DND-41 (cell line): ENCODE measurements around the gene UROC1.

ENCODE experiments used
- ATAC-seq: fragments of 200-7000 bp; cut with Tn5 transposase; 3 replicates; pipeline ENCODE4 v1.9.1; 2021; ENCODE audit warnings: low read depth; ENCODE audit not compliant: insufficient read depth
- DNase-seq: peaks from one replicate; pipeline ENCODE4 v3.0.0-alpha.2; 2020
- H2AFZ ChIP-seq: 2 replicates; pipeline ENCODE4 v1.6.0; 2012; ENCODE audit warnings: low read depth, low read length
- H3K27ac ChIP-seq: 2 replicates; pipeline ENCODE4 v1.5.1; 2012; ENCODE audit warnings: low read length, inconsistent platforms
- H3K27me3 ChIP-seq: fragments of 200-600 bp; sonication (generic); 2 replicates; pipeline ENCODE4 v1.6.0; 2012; ENCODE audit warnings: low read length, mild to moderate bottlenecking, inconsistent platforms; ENCODE audit not compliant: insufficient read depth, poor library complexity
- H3K36me3 ChIP-seq: 2 replicates; pipeline ENCODE4 v1.5.1; 2012; ENCODE audit warnings: low read length, inconsistent platforms; ENCODE audit not compliant: insufficient read depth
- H3K4me1 ChIP-seq: 2 replicates; pipeline ENCODE4 v1.5.1; 2012; ENCODE audit warnings: mild to moderate bottlenecking, low read length; ENCODE audit not compliant: insufficient read depth
- H3K4me2 ChIP-seq: 2 replicates; pipeline ENCODE4 v1.6.0; 2012; ENCODE audit warnings: mild to moderate bottlenecking, moderate library complexity, low read length, inconsistent platforms; ENCODE audit not compliant: insufficient read depth
- H3K4me3 ChIP-seq, 2 experiments: fragments of 200-600 bp in 1 of 2; shearing (Covaris generic) in 1 of 2; 2 replicates each; pipeline ENCODE4 v1.5.1; 2012 to 2016; ENCODE audit warnings: inconsistent platforms in 2 of 2, low read length in 2 of 2, mild to moderate bottlenecking in 2 of 2, low read depth in 1 of 2, moderate library complexity in 1 of 2
- H3K79me2 ChIP-seq: 2 replicates; pipeline ENCODE4 v1.6.0; 2012; ENCODE audit warnings: low read length, inconsistent platforms; ENCODE audit not compliant: insufficient read depth
- H3K9ac ChIP-seq: 2 replicates; pipeline ENCODE4 v1.6.0; 2012; ENCODE audit warnings: low read depth, mild to moderate bottlenecking, inconsistent platforms, low read length, moderate library complexity
- H3K9me3 ChIP-seq: 2 replicates; pipeline ENCODE4 v1.5.1; 2012; ENCODE audit warnings: low read length, moderate library complexity, mild to moderate bottlenecking, inconsistent platforms; ENCODE audit not compliant: insufficient read depth, severe bottlenecking
- H4K20me1 ChIP-seq: 2 replicates; pipeline ENCODE4 v1.6.0; 2012; ENCODE audit warnings: low read length; ENCODE audit not compliant: insufficient read depth
- EZH2 ChIP-seq: IDR thresholded peaks from 3 replicates; pipeline ENCODE4 v1.6.1; 2012; ENCODE audit warnings: borderline replicate concordance, low read depth, mild to moderate bottlenecking, moderate library complexity, low read length, inconsistent platforms; ENCODE audit not compliant: severe bottlenecking
- TF ChIP-seq, protein P1 (sequence below): IDR thresholded peaks from 2 replicates; pipeline ENCODE4 v1.5.1; 2012; ENCODE audit warnings: borderline replicate concordance, low read length, moderate library complexity, mild to moderate bottlenecking; ENCODE audit not compliant: poor library complexity, severe bottlenecking; ENCODE audit errors: extremely low read depth

Gene UROC1

DNA sequence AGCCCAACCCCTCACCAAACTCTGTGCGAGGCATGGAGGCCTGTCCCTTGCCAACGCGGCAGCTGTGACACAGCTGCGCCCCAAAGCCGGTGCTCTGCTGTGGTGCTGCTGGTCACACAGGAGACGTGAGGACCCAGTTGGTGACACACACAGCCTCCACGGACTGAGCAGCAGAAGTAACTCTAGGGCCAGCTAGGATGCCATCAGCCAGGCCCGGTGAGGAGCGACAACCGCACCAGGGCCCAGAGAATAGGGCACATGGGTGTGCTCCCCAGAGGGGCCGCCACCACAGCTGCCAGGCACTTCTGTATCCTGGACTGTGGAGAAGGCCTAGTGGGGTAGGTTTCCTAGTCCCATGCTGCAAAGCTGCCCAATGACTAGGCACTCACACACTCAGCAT is 52.6 kb downstream of the UROC1 start:
- no peaks in the 10 kb centered on the region for H3K9me3 ChIP-seq
- no peak overlapping the region for H3K4me3 ChIP-seq
- H3K27me3 ChIP-seq, result no peaks in the 10 kb centered on the region
- peaks cover 79% of the 10 kb centered on the region for H3K79me2 ChIP-seq
- TF ChIP-seq, protein P1, sequence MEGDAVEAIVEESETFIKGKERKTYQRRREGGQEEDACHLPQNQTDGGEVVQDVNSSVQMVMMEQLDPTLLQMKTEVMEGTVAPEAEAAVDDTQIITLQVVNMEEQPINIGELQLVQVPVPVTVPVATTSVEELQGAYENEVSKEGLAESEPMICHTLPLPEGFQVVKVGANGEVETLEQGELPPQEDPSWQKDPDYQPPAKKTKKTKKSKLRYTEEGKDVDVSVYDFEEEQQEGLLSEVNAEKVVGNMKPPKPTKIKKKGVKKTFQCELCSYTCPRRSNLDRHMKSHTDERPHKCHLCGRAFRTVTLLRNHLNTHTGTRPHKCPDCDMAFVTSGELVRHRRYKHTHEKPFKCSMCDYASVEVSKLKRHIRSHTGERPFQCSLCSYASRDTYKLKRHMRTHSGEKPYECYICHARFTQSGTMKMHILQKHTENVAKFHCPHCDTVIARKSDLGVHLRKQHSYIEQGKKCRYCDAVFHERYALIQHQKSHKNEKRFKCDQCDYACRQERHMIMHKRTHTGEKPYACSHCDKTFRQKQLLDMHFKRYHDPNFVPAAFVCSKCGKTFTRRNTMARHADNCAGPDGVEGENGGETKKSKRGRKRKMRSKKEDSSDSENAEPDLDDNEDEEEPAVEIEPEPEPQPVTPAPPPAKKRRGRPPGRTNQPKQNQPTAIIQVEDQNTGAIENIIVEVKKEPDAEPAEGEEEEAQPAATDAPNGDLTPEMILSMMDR, result no peak
- no peak for TF ChIP-seq EZH2
- ATAC-seq, result no peak
- H4K20me1 ChIP-seq, result peaks cover 81% of the 10 kb centered on the region
- H2AFZ ChIP-seq, result no peak overlapping the region
- no peak overlapping the region for H3K4me2 ChIP-seq
- H3K9ac ChIP-seq, result no peak overlapping the region
- H3K27ac ChIP-seq, result no peak overlapping the region
- H3K36me3 ChIP-seq, result peaks cover 97% of the 10 kb centered on the region
- no peaks in the 10 kb centered on the region for H3K4me1 ChIP-seq
- no peak for DNase-seq

DNA sequence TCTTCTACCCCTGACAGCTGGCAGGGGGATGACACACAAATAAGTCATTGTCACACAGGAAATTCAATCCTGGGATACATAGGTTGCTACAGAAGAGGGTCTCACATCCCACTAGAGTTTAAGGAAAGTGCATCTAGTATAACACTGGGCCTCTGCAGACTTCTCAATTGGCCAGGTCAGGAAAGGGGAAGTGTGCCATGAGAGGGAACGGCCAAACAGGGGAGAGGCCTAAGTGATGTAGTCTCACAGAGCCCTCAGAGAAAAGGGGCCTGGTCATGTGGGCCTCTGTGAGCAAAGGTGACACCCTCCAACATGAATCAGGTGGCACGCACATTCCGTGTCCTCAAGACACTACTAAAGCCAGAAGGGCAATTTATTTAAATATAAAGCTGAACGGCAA is 53.1 kb downstream of the UROC1 start:
- Histone ChIP-seq H3K4me3 (no peak overlapping the region), H3K4me1 (no peaks in the 10 kb centered on the region), H3K27me3 (no peaks in the 10 kb centered on the region), H3K36me3 (peaks cover 97% of the 10 kb centered on the region), H3K79me2 (peaks cover 78% of the 10 kb centered on the region), H3K9ac (no peak overlapping the region), H3K9me3 (no peaks in the 10 kb centered on the region), H2AFZ (no peak overlapping the region), H3K4me2 (no peak overlapping the region), H4K20me1 (peaks cover 81% of the 10 kb centered on the region), H3K27ac (no peak overlapping the region)
- DNase-seq (no peak), ATAC-seq (no peak)
- no peak for TF ChIP-seq EZH2
- TF ChIP-seq, protein P1, result no peak

DNA sequence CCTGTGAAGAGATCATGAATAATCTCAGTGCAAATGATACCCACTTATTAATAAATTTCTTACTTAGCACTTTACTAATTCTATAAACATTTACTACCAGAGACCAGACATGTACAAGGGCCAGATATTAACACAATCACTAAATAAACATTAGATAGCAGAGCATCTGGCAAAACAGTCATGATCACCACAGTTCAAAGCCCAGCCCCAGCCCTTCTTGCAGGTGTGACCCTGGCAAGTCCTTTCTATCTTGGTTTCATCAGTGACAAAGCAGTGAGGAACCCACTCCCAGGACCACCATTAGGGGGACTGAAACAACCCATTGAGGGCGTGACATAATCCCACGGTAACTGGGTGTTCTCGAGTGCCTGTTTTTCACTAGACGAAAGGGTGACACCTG is 53.5 kb downstream of the UROC1 start:
- peaks cover 81% of the 10 kb centered on the region for H4K20me1 ChIP-seq
- no peak for TF ChIP-seq EZH2
- TF ChIP-seq, protein P1, result no peak
- peaks cover 79% of the 10 kb centered on the region for H3K79me2 ChIP-seq
- H3K4me2 ChIP-seq, result no peak overlapping the region
- H2AFZ ChIP-seq, result no peak overlapping the region
- peaks cover 97% of the 10 kb centered on the region for H3K36me3 ChIP-seq
- no peaks in the 10 kb centered on the region for H3K9me3 ChIP-seq
- H3K4me3 ChIP-seq, result no peak overlapping the region
- no peak overlapping the region for H3K9ac ChIP-seq
- no peak overlapping the region for H3K27ac ChIP-seq
- H3K27me3 ChIP-seq, result no peaks in the 10 kb centered on the region
- DNase-seq (no peak), ATAC-seq (no peak)
- H3K4me1 ChIP-seq, result no peaks in the 10 kb centered on the region

DNA sequence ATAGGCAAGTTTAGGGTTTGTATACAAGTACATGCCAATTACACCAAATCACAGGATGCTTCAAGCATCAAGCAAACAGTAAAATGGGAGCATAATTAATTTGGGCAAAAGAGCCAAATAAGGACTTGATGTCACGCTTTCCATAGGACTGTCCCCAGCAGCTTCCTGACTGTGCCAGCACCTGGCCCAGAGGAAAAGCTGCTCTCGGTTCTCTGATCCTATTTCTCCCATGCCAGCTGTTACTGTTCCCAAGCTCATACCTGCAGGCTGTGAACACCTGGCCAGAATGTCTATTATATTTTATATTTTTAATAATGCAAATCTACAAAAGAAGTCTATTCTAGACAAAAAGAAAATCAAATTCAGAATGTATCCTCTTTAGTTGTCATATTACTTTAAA is 54.1 kb downstream of the UROC1 start:
- no peak overlapping the region for H3K27ac ChIP-seq
- ATAC-seq, result no peak
- peaks cover 78% of the 10 kb centered on the region for H4K20me1 ChIP-seq
- H3K9ac ChIP-seq, result no peak overlapping the region
- H3K9me3 ChIP-seq, result no peaks in the 10 kb centered on the region
- TF ChIP-seq, protein P1, result no peak
- TF ChIP-seq EZH2, result no peak
- H3K79me2 ChIP-seq, result peaks cover 78% of the 10 kb centered on the region
- no peak overlapping the region for H3K4me3 ChIP-seq
- no peak overlapping the region for H3K4me2 ChIP-seq
- H3K36me3 ChIP-seq, result peaks cover 97% of the 10 kb centered on the region
- H2AFZ ChIP-seq, result no peak overlapping the region
- H3K4me1 ChIP-seq, result no peaks in the 10 kb centered on the region
- DNase-seq, result no peak
- H3K27me3 ChIP-seq, result no peaks in the 10 kb centered on the region
